Hepatocyte (in vitro differentiated cells): ENCODE measurements around the gene ALDH1A2.

Source experiments
- CTCF ChIP-seq: fragments of 200-600 bp; sonication (generic); IDR thresholded peaks from 2 replicates; pipeline ENCODE4 v1.5.1; 2016; ENCODE audit warnings: antibody characterized with exemption, mild to moderate bottlenecking; ENCODE audit not compliant: poor library complexity
- EZH2 ChIP-seq: fragments of 200-600 bp; sonication (generic); IDR thresholded peaks from 2 replicates; pipeline ENCODE4 v1.6.1; 2016; ENCODE audit warnings: antibody characterized with exemption, mild to moderate bottlenecking, borderline replicate concordance
- EZH2phosphoT487 ChIP-seq: fragments of 200-600 bp; sonication (generic); IDR thresholded peaks from one replicate; pipeline ENCODE4 v1.6.1; 2018; ENCODE audit warnings: antibody characterized with exemption, mild to moderate bottlenecking, low read depth, moderate library complexity; ENCODE audit not compliant: unreplicated experiment, severe bottlenecking

GRCh38 chr15:57972864-57973263 lies 92.6 kb downstream of the ALDH1A2 start:
- TF ChIP-seq CTCF (no peak), EZH2 (no peak), EZH2phosphoT487 (no peak)
